Activated CD4-positive, alpha-beta T cell treated with anti-CD3 and anti-CD28 coated beads, Interleukin-2, amount 50 U/mL, for 16 hours (primary cell): ENCODE data around the gene EHD1.

Experiments used
- DNase-seq: peaks from one replicate; pipeline ENCODE4 v3.0.0-alpha.2; 2020

The EHD1 gene

GRCh38 chr11:64909653-64910343 lies 31.4 kb upstream of the EHD1 start:
- DNase-seq: no peak

GRCh38 chr11:64908766-64909165 lies 30.3 kb upstream of the EHD1 start:
- no peak for DNase-seq

GRCh38 chr11:64906314-64906635 lies 27.9 kb upstream of the EHD1 start:
- no peak for DNase-seq

- no peak for DNase-seq
These were observed 27.3 kb upstream of the EHD1 start for GRCh38 chr11:64905516-64906313.

GRCh38 chr11:64903291-64903833 lies 24.9 kb upstream of the EHD1 start:
- DNase-seq: no peak

GRCh38 chr11:64902102-64902900 lies 23.9 kb upstream of the EHD1 start:
- no peak for DNase-seq

GRCh38 chr11:64900774-64901173 lies 22.4 kb upstream of the EHD1 start:
- no peak for DNase-seq

- DNase-seq: peak; percentile 86
These were observed 21.9 kb upstream of the EHD1 start for GRCh38 chr11:64900263-64900678.

GRCh38 chr11:64898541-64898940 lies 20.1 kb upstream of the EHD1 start:
- DNase-seq: no peak

- DNase-seq: no peak
These were observed 19.6 kb upstream of the EHD1 start for GRCh38 chr11:64898076-64898445.

GRCh38 chr11:64897381-64898075 lies 19.1 kb upstream of the EHD1 start:
- DNase-seq: no peak

GRCh38 chr11:64896448-64897022 lies 18.1 kb upstream of the EHD1 start:
- DNase-seq: no peak

GRCh38 chr11:64894812-64895452 lies 16.5 kb upstream of the EHD1 start:
- no peak for DNase-seq

GRCh38 chr11:64894070-64894811 lies 15.8 kb upstream of the EHD1 start:
- DNase-seq: peak; percentile 90

GRCh38 chr11:64893194-64894069 lies 15.0 kb upstream of the EHD1 start:
- no peak for DNase-seq

GRCh38 chr11:64892838-64893193 lies 14.4 kb upstream of the EHD1 start:
- DNase-seq: no peak

GRCh38 chr11:64892411-64892831 lies 14.0 kb upstream of the EHD1 start:
- DNase-seq: no peak

GRCh38 chr11:64891880-64892279 lies 13.5 kb upstream of the EHD1 start:
- DNase-seq: no peak

- DNase-seq: no peak
These were observed 12.9 kb upstream of the EHD1 start for GRCh38 chr11:64891215-64891848.

GRCh38 chr11:64890522-64890939 lies 12.1 kb upstream of the EHD1 start:
- no peak for DNase-seq
